GM18909 (cell line): ENCODE measurements around the gene ABCC4.
"Not testable (repeated sequence)": the region's sequence is repeated elsewhere in the genome, so short reads cannot be mapped to it uniquely, and the experiment has no call there.

Source experiments
- ATAC-seq: cut with Tn5 transposase; IDR thresholded peaks from one replicate; pipeline ENCODE4 v1.9.1; 2021; ENCODE audit warnings: mild to moderate bottlenecking; ENCODE audit not compliant: unreplicated experiment, poor library complexity

The ABCC4 gene

DNA sequence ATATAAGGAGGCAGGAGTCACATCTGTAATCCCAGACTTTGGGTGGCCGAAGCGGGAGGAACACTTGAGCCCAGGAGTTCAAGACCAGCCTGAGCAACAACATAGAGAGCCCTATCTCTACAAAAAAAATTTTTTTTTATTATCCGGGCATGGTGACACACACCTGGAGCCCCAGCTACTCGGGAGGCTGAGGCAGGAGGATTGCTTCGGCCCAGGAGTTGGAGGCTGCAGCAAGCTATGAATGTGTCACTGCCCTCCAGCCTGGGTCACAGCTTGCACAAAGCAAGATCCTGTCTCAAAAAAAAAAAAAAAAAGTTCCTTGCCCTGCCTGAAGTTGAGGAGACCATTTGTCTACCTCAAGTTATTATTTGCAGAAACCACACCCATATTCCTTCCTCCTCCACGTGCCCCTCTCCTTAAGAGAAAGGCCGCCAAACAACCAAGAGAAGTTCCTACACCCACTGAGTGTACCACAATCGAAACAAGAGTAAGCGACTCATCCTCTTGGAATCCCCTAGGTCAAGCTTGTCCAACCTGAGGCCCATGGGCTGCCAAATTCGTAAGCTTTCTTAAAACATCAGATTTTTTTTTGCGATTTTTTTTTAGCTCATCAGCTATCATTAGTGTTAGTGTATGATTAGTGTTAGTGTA lies 2.2 kb downstream of the ABCC4 start:
- ATAC-seq = no peak

DNA sequence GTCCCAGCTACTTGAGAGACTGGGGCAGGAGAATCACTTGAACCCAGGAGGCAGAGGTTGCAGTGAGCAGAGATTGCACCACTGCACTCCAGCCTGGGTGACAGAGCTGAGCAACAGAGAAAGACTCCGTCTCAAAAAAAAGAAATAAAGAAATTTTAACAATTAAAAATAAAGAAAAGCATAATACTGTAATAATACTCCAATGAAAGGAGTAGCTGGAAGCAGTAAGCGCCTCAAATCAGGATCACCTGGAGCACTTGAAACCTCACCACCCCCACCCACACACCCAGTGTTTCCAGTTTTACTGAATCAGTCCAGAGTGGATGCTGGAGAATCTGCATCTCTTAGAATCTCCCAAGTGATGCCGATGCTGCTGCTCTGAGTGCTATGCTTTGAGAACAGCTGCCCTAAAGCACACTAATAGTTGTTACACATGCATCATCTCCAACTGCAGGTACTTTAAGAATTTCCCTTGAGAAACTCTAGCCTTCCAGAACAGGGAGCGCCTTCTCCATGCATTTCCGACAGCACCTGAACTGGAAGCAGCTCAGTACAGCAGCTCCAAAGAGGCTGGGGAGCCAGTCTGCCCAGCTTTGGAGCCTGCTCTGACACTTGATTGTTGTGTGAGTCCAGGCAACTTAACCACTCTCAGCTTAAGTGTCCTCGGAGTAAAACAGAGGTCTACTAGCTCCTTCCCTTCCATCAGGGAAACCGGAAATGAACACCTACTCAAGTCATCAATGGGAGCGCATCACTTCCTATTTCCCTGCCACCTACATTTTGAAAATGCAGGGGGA lies 2.9 kb downstream of the ABCC4 start:
- no peak for ATAC-seq

DNA sequence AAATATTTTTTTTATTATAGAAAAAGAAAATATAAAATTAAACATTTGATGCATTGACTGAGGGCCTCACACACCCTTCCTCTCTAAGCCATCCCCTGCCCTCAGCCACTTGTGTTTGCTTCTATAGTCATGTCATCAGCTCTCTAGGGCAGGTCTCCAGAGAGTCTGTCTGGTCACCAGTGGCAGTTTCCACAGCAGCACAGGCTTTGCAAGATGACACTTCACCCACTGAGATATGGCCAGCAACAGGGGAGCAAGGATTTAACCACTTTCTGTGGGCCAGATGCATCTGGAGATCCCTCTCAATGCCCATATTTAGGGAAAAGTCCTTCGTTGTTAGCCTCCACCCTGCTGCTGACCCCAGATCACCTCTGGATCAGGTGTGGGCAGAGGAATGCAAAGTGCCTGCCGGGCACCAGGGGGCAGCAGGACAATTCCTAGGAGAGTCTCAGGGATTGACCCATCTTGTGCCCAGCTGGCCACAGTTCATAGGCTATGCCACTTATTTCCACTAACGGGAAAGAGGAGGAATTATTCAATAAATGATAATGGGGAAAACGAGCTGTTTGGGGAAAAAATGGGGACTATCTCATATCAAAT lies 4.8 kb downstream of the ABCC4 start:
- no peak for ATAC-seq

DNA sequence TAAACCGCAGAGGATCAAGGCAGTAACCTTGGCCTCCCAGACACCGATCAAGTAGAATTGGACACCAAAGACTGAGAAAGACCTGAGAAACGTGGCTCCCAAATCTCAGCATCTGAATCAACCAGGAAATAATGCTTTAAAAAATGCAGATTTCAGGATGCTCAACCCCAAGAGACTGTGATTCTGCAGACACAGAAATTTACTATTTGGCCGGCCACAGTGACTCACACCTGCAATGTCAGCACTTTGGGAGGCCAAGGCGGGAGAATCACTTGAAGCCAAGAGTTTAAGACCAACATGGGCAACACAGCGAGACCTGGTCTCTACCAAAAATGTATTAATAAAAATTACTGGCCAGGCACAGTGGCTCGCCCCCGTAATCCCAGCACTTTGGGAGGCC lies 6.2 kb downstream of the ABCC4 start:
- no peak for ATAC-seq

GRCh38 chr13:95292622-95293021 lies 8.6 kb downstream of the ABCC4 start:
- ATAC-seq = no peak

- not testable (repeated sequence) for ATAC-seq
Measured at GRCh38 chr13:95289901-95290300, 11.3 kb downstream of the ABCC4 start.

DNA sequence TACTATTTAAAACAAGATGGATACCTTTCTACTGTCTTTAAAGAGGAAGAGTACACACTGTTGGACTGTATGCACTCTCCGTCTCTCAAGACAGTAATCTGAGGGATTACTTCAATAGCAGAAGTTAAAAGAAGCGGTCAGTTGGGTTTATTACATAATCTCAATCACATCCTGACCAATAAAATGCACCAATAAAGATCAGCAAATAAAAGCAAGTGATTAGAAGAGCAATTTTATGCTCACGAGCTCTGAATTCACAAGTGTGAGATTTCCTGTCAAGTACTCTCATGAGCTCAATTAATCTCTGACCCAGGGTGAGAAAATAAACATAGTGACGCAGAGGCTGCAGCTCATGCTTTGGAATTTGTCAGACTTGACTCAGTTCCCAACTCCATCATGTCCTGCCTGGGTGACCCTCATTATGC lies 12.2 kb downstream of the ABCC4 start:
- no peak for ATAC-seq

- no peak for ATAC-seq
Measured at GRCh38 chr13:95284436-95284835, 16.8 kb downstream of the ABCC4 start.

- no peak for ATAC-seq
Measured at GRCh38 chr13:95279016-95279415, 22.2 kb downstream of the ABCC4 start.

- no peak for ATAC-seq
Measured at GRCh38 chr13:95276037-95276505, 25.2 kb downstream of the ABCC4 start.

GRCh38 chr13:95275322-95276036 lies 25.8 kb downstream of the ABCC4 start:
- no peak for ATAC-seq

DNA sequence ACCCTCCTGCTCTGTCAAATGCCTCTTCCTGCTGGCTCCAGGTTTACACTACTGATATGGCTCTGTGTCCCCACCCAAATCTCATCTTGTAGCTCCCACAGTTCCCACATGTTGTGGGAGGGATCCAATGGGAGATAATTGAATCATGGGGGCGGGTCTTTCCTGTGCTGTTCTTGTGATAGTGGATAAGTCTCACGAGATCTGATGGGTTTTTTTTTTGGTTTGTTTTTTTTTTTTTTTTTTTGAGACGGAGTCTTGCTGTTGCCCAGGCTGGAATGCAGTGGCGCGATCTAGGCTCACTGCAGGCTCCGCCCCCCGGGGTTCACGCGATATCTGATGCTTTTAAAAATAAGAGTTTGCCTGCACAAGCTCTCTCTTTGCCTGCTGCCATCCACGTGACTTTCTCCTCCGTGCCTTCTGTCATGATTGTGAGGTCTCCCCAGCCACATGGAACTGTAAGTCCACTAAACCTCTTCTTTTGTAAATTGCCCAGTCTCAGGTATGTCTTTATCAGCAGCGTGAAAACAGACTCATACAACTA lies 27.6 kb downstream of the ABCC4 start:
- ATAC-seq = not testable (repeated sequence)

DNA sequence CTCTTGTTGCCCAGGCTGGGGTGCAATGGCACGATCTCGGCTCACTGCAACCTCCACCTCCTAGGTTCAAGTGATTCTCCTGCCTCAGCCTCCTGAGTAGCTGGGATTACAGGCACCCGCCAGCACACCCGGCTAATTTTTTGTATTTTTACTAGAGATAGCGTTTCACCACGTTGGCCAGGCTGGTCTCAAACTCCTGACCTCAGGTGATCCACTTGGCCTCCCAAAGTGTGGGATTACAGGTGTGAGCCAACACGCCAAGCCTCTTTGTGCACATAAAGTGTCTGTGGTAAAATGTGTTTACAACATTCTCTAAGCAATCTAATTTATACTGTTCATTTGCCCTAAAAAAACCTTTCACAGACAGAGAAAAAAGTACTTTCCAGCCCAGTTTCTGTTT lies 29.2 kb downstream of the ABCC4 start:
- ATAC-seq = not testable (repeated sequence)

- no peak for ATAC-seq
Measured at GRCh38 chr13:95269756-95270155, 31.5 kb downstream of the ABCC4 start.

GRCh38 chr13:95268343-95269065 lies 32.7 kb downstream of the ABCC4 start:
- ATAC-seq = not testable (repeated sequence)

- ATAC-seq = no peak
Measured at GRCh38 chr13:95267662-95268342, 33.4 kb downstream of the ABCC4 start.

DNA sequence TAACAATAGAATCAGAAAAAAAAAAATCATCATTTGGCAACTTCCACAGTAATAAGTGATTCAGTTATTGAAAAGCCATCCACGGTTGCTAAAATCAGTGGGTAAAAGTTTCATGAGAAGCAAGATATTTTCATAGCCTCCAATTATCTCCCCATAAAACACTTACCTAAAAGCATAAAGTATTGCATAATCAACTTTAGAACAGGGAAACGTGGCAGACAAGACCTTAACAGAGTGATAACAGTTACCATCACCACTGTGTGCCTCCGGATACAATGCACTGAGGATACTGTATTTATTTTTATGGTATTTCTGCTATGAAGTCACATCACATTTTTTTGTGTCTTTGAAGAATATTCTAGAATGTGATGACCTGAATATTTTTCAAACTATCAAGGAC lies 37.0 kb downstream of the ABCC4 start:
- ATAC-seq = no peak

DNA sequence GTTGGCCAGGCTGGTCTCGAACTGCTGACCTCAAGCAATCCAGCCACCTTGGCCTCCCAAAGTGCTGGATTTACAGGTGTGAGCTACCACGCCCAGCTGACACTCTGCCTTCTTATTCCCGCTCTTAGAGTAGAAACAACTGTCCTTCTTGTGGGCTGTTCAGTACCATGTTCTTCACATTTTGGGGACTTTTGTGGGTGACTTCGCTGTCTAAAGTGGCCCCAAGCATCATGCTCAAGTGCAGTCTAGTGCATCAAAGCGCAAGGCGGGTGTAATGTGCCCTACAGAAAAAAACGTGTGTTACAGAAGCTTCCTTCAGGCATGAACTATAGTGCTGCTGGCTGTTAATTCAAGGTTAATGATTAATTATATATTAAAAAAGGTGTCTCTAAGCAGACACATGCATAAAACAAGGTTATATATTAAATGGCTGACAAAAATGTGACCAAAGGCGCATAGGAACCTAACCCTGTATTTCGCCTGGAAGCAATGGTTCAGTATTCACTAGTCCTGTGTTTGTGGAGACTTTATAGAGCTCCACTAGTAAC lies 38.3 kb downstream of the ABCC4 start:
- no peak for ATAC-seq

DNA sequence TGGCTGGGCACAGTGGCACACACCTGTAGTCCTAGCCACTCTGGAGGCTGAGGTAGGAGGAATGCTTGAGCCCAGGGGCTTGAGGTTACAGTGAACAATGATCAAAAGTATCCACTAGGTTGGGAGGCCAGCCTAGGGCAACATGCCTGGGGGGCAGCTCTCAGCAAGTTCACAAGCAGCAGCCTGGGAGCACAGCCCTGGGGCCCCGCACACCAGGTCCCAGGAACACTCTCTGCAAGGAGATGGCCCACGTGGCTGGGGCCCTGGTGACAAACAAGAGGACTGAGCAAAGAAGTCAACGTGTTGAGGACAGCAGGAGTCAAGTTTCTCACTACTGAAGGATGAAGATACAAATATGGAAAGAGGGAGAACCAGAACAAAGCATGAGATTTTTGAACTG lies 39.3 kb downstream of the ABCC4 start:
- no peak for ATAC-seq
